Common myeloid progenitor, CD34-positive (primary cell): ENCODE measurements around the gene MSRB1.
A peak's percentile ranks its signal among the peaks of the same experiment; 100 is the strongest.

Experiments used
- CTCF ChIA-PET: fragments of 350-600 bp; sonication (Branson Sonifier 250); formaldehyde crosslinking; loops from one replicate; lab custom pipeline; 2021; ENCODE audit warnings: antibody characterized with exemption; lab: Charles Lee
- POLR2A ChIA-PET: fragments of 350-600 bp; sonication (Branson Sonifier 250); formaldehyde crosslinking; loops from one replicate; lab custom pipeline; 2021; ENCODE audit warnings: antibody characterized with exemption; lab: Charles Lee
- DNase-seq, 3 donors: peaks; one replicate each; pipeline versions ENCODE4 v3.0.0 to v3.0.0-alpha.2; 2013
- H3K27ac ChIP-seq, 2 experiments: 1 replicate in 1 of 2; 2 replicates in 1 of 2; pipeline ENCODE4 v1.7.0; 2013; ENCODE audit warnings: inconsistent platforms in 2 of 2, low read length in 2 of 2, mild to moderate bottlenecking in 2 of 2, low read depth in 1 of 2, moderate library complexity in 1 of 2; ENCODE audit not compliant: severe bottlenecking in 2 of 2, insufficient read depth in 1 of 2, poor library complexity in 1 of 2
- H3K27me3 ChIP-seq, 5 experiments: replicated peaks in 2 of 5; 1 replicate in 3 of 5; 2 replicates in 2 of 5; pipeline versions ENCODE4 v1.6.1 to v1.7.0; 2013; ENCODE audit warnings: low read length in 4 of 5, mild to moderate bottlenecking in 2 of 5, moderate library complexity in 2 of 5, inconsistent platforms in 1 of 5; ENCODE audit not compliant: insufficient read depth in 5 of 5, control insufficient read depth in 4 of 5
- H3K36me3 ChIP-seq, 4 experiments: 1 replicate in 2 of 4; 2 replicates in 2 of 4; pipeline versions ENCODE4 v1.6.1 to v1.7.0; 2013; ENCODE audit warnings: low read length in 3 of 4, control low read depth in 1 of 4, mild to moderate bottlenecking in 1 of 4; ENCODE audit not compliant: control insufficient read depth in 4 of 4, insufficient read depth in 4 of 4
- H3K4me1 ChIP-seq, 4 experiments: 1 replicate in 3 of 4; 2 replicates in 1 of 4; pipeline versions ENCODE4 v1.6.1 to v1.7.1; 2013; ENCODE audit warnings: low read length in 3 of 4, mild to moderate bottlenecking in 3 of 4, control low read depth in 1 of 4, inconsistent platforms in 1 of 4, moderate library complexity in 1 of 4; ENCODE audit not compliant: control insufficient read depth in 4 of 4, insufficient read depth in 4 of 4; ENCODE audit errors: control extremely low read depth in 1 of 4
- H3K4me3 ChIP-seq, 7 experiments: 1 replicate in 4 of 7; 2 replicates in 3 of 7; pipeline versions ENCODE4 v1.5.1 to v1.7.0; 2013; ENCODE audit warnings: mild to moderate bottlenecking in 7 of 7, low read length in 6 of 7, moderate library complexity in 6 of 7, inconsistent platforms in 2 of 7, low read depth in 2 of 7, control low read depth in 1 of 7; ENCODE audit not compliant: insufficient read depth in 4 of 7, control insufficient read depth in 1 of 7; ENCODE audit errors: extremely low read depth in 1 of 7
- H3K9me3 ChIP-seq, 5 experiments: 1 replicate in 4 of 5; 2 replicates in 1 of 5; pipeline versions ENCODE4 v1.6.1 to v1.7.1; 2013; ENCODE audit warnings: low read length in 4 of 5, mild to moderate bottlenecking in 2 of 5, inconsistent platforms in 1 of 5, low read depth in 1 of 5, moderate library complexity in 1 of 5; ENCODE audit not compliant: control insufficient read depth in 4 of 5, insufficient read depth in 2 of 5; ENCODE audit errors: control extremely low read depth in 1 of 5
- WGBS: methylation state at CpG from one replicate; pipeline ENCODE4 v1.1.5; 2013; ENCODE audit not compliant: insufficient coverage; 5-methylcytosine and 5-hydroxymethylcytosine counted together

The MSRB1 gene

DNA sequence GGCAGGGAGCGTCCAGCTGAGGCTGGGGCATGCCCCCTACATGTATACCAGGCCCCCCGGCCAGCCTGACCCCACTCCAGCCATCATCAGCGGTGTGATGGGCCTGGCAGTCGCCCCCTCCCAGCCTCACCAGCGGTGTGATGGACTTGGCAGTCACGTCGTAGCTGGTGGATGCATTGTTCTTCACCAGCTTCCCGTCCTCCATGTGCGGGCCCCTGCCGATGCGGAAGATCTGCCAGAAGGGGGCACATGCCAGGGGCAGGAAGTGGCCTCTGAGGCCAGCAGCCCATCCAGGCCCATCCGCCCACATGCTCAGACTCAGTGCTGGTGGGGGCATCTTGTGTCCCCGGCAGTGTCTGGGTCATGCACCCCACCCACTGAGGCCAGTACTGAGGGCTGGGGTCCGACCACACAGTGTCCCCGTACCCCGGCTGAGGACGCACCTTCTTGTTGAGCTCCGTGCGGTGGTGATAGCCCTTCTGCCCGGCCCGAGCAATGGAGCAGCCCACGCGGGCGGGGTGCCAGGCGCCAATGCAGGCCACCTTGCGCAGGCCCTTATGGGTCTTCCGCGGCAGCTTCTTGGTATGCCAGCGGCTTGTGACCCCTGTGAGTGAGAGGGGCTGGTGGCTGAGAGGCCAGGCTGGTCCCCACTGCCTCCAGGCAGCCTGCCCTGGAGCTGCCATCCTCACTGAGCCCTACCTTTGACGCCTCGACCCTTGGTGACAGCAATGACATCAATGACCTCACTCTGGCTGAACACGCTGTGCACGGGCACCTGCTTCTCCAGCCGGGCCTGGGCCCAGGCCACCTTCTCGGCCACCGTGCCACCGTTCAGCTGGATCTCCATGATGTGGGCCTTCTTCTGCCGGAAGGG lies 3.7 kb upstream of the MSRB1 start:
- no peak for DNase-seq
- WGBS, result 96% methylated on average over 33 of the region's 38 CpGs
- no peaks in the 10 kb centered on the region for H3K36me3 ChIP-seq
- ChIA-PET POLR2A (no interaction called here), CTCF (interaction anchor here (0.6 to 1.0 kb wide), 3 partner anchors 10 to 19 kb away, joined by 3 read pairs; no protein-coding TSS in a partner anchor)
- H3K27ac ChIP-seq, result no peak overlapping the region
- peaks cover 3 to 19% (median 14%) of the 10 kb centered on the region in 4 experiments for H3K4me1 ChIP-seq
- no peaks in the 10 kb centered on the region for H3K9me3 ChIP-seq
- no peaks in the 10 kb centered on the region for H3K27me3 ChIP-seq
- H3K4me3 ChIP-seq, result no peak overlapping the region

DNA sequence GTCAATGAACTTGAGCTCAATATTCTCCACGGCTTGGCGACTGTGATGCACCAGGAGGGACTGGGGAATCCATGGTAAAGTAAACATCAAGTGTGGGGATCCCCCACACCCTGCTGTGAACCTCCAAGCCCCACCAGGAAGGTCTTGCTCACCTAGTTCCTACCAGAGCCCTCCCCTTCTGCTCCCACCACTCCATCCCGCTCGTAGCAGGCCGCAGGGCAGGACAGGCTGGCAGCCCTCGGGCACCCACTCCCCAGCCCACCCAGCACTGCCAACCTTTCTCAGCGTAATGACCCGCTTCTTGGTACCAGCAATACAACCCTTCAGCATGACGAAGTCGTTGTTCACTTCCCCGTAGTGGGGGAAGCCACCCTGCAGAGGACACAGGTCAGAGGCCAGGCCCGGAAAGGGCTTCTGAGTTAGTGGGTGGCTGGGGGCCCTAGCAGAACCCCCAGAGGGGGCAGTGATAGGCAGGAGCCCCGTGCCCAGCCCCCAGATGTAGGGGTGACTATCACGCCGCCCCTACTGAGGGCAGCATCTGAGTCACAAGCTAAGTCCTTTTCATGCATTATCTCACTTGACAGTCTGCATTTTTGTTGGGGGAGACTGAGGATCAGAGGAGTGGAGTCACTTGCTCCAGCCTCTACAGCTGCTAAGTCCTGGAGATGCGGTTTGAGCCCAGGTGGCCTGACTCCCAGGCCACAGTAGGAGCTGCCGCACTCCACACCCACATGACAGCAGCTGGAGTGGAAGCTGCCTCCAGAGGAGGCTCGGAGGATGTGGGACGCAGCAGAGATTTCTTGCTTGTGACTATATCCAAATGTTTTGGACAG lies 2.8 kb upstream of the MSRB1 start:
- Histone ChIP-seq H3K27me3 (no peaks in the 10 kb centered on the region), H3K36me3 (peaks cover 0 to 5% (median 3%) of the 10 kb centered on the region in 4 experiments), H3K27ac (no peak overlapping the region), H3K9me3 (no peaks in the 10 kb centered on the region), H3K4me3 (no peak overlapping the region), H3K4me1 (peaks cover 3 to 25% (median 19%) of the 10 kb centered on the region in 4 experiments)
- CTCF ChIA-PET, result no interaction called here
- POLR2A ChIA-PET, result no interaction called here
- no peak for DNase-seq
- 96% methylated on average over 15 of the region's 19 CpGs for WGBS

DNA sequence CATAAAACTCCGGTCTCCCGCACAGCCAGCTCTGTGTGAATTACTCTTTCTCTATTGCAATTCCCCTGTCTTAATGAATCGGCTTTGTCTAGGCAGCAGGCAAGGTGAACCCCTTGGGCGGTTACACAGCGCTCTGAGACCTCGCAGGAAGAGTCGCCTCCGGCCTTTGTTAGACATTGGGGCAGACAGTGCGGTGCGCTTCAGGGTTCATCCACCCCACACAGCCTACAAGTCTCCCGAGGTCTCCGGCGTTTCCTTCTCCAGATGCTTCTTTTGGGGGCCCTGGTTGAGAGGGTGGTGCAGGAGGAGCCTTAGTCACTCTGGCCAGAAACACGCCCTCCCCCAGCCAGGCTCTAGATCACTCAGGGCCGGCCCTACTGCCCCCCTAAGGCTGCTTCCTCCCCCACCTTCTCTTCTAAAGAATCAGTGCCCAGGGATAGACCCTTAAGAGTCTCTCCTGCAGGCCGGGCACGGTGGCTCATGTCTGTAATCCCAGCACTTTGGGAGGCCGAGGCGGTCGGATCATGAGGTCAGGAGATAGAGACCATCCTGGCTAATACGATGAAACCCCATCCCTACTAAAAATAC lies 1.7 kb upstream of the MSRB1 start:
- peaks cover 3 to 25% (median 19%) of the 10 kb centered on the region in 4 experiments for H3K4me1 ChIP-seq
- H3K36me3 ChIP-seq, result peaks cover 0 to 14% (median 10%) of the 10 kb centered on the region in 4 experiments
- no peaks in the 10 kb centered on the region for H3K27me3 ChIP-seq
- 100% methylated on average over 10 of the region's 21 CpGs for WGBS
- H3K4me3 ChIP-seq, result no peak overlapping the region
- no peak for DNase-seq
- CTCF ChIA-PET, result interaction anchor here (0.6 kb wide), 1 partner anchor 12 kb away, joined by 4 read pairs; no protein-coding TSS in a partner anchor
- no peak overlapping the region for H3K27ac ChIP-seq
- POLR2A ChIA-PET, result interaction anchor here (0.8 kb wide), 1 partner anchor 19 kb away, joined by 3 read pairs; no protein-coding TSS in a partner anchor
- no peaks in the 10 kb centered on the region for H3K9me3 ChIP-seq

DNA sequence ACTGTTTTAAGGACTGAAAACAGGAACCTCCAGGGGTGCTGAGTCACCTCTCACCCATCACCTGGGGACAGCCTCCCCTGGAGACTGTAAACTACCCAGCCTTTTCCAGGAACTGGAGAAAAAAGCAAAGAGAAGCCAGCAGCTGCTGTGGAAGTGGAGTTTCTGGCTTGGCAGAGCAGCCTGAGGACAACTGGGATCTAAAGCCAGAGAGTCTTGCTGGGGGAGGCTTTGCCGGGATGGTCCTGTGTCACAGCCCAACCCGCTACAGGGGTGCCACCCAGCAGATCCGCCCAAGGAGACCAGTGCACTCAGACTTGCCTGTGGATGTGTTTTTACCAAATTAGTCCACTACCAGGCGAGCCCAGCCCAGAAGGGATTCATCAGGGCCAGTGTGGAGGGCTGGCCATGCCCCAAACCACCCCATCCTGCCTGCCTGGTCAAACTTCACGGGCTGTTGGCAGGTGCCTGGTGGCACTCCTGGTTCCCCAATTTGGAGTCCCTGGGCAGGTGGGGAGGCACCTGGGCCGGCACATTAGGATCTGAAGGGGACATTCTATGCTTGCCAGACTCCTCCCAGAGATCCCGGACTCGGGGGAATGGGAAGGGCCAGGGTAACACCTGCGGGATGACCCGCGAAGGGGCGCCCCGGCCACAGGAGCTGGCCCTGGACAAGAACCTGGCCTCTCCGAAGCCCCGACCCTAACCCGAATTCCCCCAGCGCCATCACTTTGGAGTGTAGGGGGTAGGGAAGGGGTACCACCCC lies 771 bp downstream of the MSRB1 start:
- Histone ChIP-seq H3K27ac (peak overlapping the region in 1 of 2 experiments; percentile 79), H3K27me3 (no peaks in the 10 kb centered on the region), H3K4me3 (peak overlapping the region; percentile 66 to 85 (median 83)), H3K36me3 (peaks cover 7 to 36% (median 25%) of the 10 kb centered on the region in 4 experiments), H3K9me3 (no peaks in the 10 kb centered on the region), H3K4me1 (peaks cover 3 to 25% (median 19%) of the 10 kb centered on the region in 4 experiments)
- ChIA-PET CTCF (interaction anchor here (0.9 to 2.6 kb wide), 2 partner anchors 13 to 18 kb away, joined by 3 to 9 read pairs; no protein-coding TSS in a partner anchor), POLR2A (interaction anchor here (1.2 to 1.9 kb wide), 2 partner anchors 23 to 160 kb away, joined by 3 to 11 read pairs; partner anchors contain the start of genes NUBP2, RPS2 and SPSB3)
- DNase-seq, result peak; percentile 60 to 88 (median 87)
- WGBS, result 11% methylated on average over 5 of the region's 17 CpGs

DNA sequence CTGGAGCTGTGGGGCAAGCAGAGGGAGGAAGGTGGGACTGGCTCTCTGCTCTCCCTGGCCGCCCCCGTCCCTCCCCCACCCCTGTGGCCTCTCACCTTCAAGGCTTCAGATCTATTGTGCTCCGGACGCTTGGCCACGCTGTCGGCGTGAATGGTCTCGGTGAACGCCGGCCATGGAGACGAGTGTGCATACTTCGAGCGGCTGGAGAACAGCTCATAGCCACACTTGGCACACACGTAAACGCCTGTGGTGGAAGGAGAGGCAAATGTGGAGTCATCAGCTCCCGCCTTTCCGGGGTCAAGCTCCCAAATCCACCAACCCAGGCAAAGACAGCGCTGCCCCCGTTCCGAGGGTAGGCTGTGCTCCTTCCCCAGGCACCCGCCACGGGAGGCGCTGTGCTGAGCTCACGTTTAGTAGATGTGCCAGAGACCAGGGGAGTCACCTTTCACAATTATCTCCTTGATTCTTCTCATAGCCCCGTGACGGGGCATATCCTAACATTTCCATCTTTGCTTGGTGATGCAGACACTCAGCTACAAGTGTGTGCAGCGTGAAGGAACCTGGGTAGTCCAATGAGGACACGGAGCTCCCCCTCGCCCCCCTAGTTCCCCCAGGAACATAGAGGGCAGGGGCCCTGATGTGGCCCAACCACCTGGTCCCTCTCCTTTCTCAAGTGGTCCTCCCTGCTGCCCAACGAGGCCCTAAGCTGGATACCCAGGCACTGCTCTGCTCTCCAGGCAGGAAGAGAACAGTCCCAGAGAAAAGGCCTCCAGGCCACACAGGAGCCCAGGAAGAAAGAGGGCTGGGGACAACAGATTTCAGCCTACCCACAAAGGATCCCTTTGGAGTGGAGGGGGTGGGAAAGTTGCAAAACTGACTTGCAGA lies 1.6 kb downstream of the MSRB1 start:
- H3K27ac ChIP-seq, result peak overlapping the region in 1 of 2 experiments; percentile 79
- 90% methylated on average over 29 of the region's 30 CpGs for WGBS
- peak overlapping the region in 6 of 7 experiments; percentile 80 to 85 (median 84) for H3K4me3 ChIP-seq
- ChIA-PET POLR2A (interaction anchor here (2.0 kb wide), 1 partner anchor 23 kb away, joined by 6 read pairs; the partner anchor contains the start of gene RPS2), CTCF (interaction anchor here (0.7 to 2.6 kb wide), 4 partner anchors 12 to 159 kb away, joined by 3 to 9 read pairs (median 3); partner anchors contain the start of genes NUBP2, RPS2 and SPSB3)
- H3K4me1 ChIP-seq, result peaks cover 3 to 25% (median 19%) of the 10 kb centered on the region in 4 experiments
- H3K36me3 ChIP-seq, result peaks cover 8 to 41% (median 25%) of the 10 kb centered on the region in 4 experiments
- H3K9me3 ChIP-seq, result no peaks in the 10 kb centered on the region
- no peak for DNase-seq
- no peaks in the 10 kb centered on the region for H3K27me3 ChIP-seq
